Fibroblast of the aortic adventitia (primary cell): ENCODE measurements around the gene ST6GAL2. TPM values are rescaled to one million over a fixed set of nuclear protein-coding genes. Genes with fewer than 3 reads are reported as not detected.
A peak's percentile ranks its signal among the peaks of the same experiment; 100 is the strongest.

ENCODE experiments used
- DNase-seq: peaks from one replicate; pipeline ENCODE4 v3.0.0-alpha.2; 2010; ENCODE audit warnings: low read depth
- H3K4me3 ChIP-seq: 2 replicates; pipeline ENCODE4 v1.5.1; 2011; ENCODE audit warnings: low read depth, mild to moderate bottlenecking, control low read depth, low read length, moderate library complexity
- total RNA-seq: library from RNA; depleted of rRNA; stranded (reverse); fragments of >200 nt; gene quantifications from 2 replicates; pipeline ENCODE4 v1.2.3, GENCODE V29; 2012; ENCODE audit warnings: low replicate concordance
- TF ChIP-seq, protein P1 (sequence below): IDR thresholded peaks from 2 replicates; pipeline ENCODE4 v1.5.1; 2011; ENCODE audit warnings: mild to moderate bottlenecking, low read length, control low read depth, inconsistent platforms; ENCODE audit not compliant: insufficient read depth

ST6GAL2 gene
- total RNA-seq, 1 donor, result 0.09 TPM

DNA sequence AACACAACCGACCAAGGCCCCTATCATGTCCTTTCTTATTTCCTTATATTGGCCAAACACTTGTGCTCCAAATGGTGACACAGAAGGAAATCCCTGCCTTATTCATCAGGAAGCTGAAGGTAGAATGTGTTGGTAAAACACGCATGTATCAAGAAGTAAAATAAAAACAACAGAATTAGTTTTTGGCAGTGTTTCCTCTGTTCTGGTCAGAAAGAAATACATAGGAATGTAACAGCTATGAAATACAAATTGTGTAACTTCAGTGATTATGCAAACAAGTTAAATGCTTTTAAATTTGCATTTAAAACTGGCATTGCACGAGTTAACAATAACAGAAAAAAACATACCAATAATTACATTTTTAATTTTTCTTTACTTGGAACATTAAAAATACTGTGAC lies 19.3 kb downstream of the ST6GAL2 start:
- no peak for DNase-seq
- TF ChIP-seq, protein P1, sequence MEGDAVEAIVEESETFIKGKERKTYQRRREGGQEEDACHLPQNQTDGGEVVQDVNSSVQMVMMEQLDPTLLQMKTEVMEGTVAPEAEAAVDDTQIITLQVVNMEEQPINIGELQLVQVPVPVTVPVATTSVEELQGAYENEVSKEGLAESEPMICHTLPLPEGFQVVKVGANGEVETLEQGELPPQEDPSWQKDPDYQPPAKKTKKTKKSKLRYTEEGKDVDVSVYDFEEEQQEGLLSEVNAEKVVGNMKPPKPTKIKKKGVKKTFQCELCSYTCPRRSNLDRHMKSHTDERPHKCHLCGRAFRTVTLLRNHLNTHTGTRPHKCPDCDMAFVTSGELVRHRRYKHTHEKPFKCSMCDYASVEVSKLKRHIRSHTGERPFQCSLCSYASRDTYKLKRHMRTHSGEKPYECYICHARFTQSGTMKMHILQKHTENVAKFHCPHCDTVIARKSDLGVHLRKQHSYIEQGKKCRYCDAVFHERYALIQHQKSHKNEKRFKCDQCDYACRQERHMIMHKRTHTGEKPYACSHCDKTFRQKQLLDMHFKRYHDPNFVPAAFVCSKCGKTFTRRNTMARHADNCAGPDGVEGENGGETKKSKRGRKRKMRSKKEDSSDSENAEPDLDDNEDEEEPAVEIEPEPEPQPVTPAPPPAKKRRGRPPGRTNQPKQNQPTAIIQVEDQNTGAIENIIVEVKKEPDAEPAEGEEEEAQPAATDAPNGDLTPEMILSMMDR, result no peak
- no peak overlapping the region for H3K4me3 ChIP-seq

DNA sequence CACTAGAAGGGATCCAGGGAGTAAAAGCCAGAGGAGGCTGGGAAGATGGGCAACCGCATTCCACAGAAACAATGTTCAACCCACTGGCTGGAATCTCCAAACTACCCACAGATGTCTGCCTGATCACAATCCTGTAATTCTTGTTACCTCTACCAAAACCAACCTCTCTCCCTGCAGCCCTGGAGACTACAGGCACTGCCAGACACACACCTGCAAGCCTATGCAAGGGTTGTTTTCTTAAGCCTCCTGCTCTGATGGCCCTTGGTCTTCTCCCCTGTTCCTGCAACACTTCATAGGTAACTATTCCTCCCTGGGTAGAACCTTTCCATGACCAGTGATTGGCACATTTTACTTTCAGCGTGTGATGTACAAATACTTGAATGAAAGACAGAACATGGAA lies 21.9 kb downstream of the ST6GAL2 start:
- H3K4me3 ChIP-seq, result no peak overlapping the region
- TF ChIP-seq, protein P1, result no peak
- no peak for DNase-seq

DNA sequence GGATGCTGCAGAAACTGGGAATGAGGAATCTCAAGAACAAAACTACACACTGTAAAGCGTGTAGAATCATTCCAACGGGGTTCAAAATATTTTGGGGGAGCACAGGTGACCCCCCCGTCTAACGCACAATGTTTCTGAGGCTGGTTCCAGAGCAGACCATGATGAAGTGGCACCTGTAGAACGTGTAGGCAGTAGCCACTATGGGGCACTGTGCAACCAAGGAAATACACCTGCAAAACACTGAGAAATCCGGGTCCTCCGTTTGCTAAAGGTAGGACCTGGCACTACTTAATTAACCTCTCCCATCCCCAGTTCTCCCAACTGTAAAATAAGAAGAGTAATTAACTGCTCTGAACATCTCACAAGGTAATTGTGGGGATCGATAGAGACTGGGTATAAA lies 22.6 kb downstream of the ST6GAL2 start:
- DNase-seq, result no peak
- no peak overlapping the region for H3K4me3 ChIP-seq
- TF ChIP-seq, protein P1, result peak; percentile 15

DNA sequence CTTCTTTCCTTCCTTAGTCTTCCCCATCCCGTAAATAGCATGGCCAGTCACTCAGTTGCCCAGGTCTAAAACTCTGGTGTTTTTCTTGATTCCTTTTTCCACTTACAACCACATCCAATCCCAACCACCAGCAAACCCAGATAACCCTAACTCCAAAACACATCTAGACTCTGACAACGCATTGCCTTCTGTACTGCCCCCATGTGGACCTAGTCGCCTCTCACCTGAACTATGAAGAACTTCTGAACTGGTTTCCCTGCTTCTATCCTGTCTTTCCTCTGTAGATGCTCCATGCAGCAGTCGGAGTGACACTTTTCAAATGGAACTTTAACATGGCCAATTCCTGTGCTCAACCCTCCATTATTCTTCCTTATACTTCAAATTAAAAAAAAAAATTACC lies 26.5 kb downstream of the ST6GAL2 start:
- no peak overlapping the region for H3K4me3 ChIP-seq
- TF ChIP-seq, protein P1, result no peak
- no peak for DNase-seq

DNA sequence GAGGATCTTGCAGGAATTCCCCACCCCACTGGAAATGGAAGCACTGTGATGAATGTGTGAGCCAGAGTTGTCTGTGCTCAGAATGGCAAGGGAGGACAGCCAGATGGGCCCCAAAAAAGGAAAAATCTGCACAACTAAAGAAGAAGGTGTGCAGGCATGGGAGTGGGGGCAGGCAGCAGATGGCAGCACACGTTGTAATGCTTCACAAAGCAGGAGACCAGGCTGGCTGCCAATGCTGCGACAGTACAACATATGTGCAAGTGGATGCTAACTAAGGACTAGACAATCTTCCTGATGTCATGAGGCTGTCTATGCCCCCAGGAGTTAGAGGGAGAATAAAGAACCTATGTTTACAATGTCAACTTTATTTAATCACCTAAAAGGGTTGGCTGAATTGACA lies 27.2 kb downstream of the ST6GAL2 start:
- TF ChIP-seq, protein P1, result no peak
- no peak overlapping the region for H3K4me3 ChIP-seq
- no peak for DNase-seq

DNA sequence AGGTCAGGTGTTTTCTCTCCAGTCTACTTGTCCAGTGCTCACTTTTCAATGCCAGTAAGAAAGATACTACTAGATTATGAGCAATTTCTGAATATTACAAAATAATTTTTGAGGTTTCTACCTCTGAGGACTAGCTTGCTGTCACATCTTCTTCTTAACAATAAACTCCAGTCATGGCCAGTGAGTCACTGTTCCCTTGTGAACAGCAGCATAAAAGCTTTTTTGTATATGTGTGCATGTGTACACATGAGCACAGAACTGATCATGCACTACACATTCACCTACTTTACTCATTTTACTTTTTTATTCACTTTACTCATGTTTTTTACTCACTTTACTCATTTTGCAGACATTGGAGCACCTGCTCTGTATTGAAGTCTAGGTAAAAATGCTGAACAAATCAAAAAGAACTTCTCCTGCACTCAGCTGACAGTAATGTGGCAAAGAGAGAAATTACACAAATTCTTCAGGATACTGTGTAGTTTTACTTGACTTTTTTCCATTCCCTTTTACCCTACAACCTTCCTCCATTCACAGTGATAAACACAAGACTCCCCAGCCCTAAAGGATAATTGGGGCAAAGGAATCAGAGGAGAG lies 28.0 kb downstream of the ST6GAL2 start:
- DNase-seq, result no peak

More for the DNA sequence above, 28.0 kb downstream of the ST6GAL2 start:
- TF ChIP-seq, protein P1, result no peak
- H3K4me3 ChIP-seq, result no peak overlapping the region
